HG02852 (cell line): Measurements from ENCODE around the gene TM9SF3.
"Not testable (repeated sequence)": the region's sequence is repeated elsewhere in the genome, so short reads cannot be mapped to it uniquely, and the experiment has no call there.

Source experiments
- ATAC-seq: cut with Tn5 transposase; IDR thresholded peaks from one replicate; pipeline ENCODE4 v1.9.1; 2021; ENCODE audit warnings: mild to moderate bottlenecking, moderate library complexity; ENCODE audit not compliant: unreplicated experiment

The TM9SF3 gene

DNA sequence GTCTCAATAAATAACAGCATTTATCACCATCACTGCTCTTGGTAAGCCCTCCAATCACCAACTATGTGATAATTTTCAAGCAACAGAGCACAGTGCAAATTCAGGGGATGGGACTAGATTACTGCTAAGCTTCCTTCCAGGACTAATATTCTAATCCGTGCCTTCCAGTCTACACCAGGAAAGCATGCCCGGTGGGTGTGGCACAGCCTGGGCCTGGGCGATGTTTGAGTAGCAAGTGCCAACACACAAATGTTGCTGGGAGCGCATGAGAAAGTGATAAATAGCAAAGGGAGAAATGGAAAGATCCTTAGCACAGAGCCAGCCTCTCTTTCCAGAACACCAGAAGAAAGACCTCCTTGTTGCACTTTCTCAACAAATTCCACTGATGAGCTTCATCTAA is 13.5 kb upstream of the TM9SF3 start:
- ATAC-seq: no peak

DNA sequence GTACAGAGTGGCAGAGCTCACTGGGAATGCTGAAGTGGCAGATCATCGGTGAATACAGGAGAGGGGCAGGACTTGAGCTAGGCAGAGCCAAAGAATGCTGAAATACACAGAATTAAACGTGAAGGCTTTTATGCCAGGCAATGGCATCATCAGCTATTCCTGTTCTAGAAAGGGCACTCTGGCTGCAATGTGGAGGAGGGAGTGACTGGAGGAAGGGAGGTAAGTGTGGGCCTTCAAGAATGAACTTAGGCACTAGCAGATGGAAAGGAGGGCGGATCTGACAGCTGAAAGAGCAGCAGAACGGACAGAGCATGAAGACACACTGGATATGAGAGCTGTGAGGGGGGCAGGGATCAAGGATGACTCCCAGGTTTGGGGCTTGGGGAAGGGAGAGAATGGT is 12.0 kb upstream of the TM9SF3 start:
- no peak for ATAC-seq

DNA sequence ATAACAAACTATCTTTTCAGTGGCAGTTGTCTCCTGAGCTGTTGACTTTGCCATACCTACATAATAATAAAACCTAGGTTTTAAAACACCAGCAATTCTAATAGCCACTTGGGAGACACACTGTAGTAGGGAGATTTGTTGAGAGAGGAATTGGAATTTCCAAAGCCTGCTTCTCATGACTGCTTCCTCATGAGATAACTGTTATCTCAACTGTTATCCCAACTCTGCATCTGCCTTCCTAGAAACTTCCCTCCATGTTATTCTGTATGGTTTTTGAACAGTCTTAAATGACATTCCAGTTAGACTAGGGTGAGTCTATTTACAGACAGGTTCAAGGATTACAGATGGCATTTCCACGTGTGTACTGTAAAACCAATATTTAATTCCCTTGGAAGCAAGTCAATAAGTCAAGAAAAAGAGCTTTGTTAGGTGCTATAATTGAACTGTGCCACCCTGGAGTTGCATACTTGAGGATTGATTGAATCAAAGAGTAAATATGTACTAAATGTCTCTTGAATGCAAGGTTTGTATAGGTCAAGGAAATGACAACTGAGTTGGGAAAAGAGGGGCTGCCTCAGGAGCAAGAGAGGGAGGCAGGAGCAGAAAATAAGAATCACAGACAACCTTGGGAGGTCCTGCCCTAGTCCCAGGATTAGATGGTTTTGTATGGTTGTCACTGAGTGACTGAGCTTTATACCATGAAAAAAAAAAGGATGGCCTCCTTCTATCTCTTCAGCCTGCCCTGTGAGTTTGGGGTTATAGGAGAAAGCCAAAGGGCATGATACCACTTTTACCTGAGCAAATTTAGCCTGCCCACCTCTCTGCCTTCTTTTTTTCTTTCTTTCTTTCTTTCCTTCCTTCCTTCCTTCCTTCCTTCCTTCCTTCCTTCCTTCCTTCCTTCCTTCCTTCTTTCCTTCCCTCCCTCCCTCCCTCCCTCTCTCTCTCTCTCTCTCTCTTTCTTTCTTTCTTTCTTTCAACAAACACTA is 9.9 kb upstream of the TM9SF3 start:
- ATAC-seq: no peak

DNA sequence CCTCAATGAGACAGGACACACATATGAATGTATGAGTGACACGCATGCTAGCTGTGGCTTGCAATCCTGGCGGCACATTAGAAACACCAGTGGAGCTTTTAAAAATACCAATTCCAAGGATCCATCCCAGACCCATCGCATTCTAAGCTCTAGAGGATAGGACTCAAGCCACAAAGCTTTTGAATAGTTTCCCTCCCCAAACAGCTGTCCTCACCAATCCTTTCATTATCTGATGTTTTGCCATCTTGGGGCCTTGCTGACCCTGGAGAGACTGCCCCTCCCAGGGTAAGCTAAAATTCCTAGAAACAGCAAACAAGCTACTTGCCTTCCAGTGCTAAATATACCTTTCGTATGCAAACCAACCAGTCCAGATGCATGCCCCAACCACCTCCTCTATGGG is 8.9 kb upstream of the TM9SF3 start:
- ATAC-seq: no peak

DNA sequence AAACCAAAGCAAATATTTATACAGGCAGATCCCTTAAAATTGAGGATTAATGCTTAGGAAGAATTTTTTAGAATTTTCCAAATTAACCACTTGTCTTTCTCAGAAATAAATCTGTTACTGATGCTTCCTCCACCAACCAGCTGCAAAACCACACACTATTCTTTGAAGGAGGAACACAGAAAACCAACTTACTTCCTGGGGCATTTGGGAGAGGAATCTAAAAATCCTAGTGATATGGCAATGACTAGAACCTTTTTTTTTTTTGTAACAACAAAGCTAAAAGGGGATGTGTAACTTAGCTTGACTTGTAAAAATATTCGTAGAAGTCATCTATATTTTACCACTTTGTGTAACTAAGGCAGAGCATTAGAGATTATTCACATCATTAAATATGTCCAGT is 5.1 kb upstream of the TM9SF3 start:
- no peak for ATAC-seq

DNA sequence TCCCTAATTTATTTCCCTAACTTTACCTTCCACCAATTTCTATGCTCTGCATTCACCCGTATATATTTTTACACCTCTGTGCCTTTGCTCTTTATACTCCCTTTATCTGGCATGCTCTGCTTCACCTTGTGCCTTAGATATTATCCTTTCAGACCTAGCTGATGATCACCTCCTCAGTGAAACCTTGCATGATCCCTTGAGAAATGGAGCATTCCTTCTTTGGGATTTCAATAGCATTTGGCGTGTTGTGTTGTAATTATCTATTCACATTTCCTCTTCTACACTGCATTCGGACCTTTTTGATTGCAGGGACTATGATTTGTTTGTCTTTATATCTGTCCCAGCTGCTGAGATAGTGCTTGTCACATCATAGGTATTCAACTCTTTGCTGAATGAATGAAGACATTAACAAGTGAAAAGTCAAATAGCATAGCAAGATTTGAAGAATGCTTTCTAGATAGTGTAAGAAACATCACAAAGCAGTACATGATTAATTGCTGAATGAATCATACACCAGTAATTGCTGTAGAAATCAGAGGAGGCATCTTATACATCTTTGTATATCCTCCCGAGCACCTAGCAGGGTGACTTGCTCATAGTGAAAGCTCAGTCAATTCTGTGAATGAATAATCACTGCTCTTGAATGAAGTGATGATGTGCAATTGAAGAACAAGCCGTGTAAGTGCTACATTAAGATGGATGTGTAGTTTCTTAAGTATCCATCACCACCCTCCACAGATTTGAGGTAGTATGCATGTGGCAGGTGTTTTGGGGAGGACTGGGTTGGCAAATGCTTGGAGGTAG is 2.0 kb upstream of the TM9SF3 start:
- no peak for ATAC-seq

DNA sequence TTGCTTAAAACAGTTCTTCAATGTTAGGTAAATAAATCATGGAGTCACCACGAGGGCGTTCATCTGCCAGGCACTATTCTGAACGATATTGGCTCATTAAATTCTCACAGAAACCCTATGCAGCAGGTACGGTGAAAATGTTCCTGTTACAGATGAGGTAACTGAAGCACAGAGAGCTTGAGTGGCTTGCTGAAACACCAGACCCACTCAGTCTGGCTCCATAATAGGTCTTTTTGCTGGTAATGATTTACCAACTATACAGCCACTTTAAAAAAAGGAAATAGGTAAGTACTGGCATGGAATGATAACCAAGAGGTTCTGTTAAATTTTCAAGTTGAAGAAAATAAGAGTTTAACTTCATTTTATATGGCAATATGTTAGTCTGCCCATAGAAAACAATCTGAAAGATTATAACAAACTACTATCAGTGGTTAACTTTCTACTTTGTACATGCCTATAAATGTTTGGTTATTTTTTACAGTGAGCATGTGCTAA is 1.3 kb upstream of the TM9SF3 start:
- no peak for ATAC-seq

DNA sequence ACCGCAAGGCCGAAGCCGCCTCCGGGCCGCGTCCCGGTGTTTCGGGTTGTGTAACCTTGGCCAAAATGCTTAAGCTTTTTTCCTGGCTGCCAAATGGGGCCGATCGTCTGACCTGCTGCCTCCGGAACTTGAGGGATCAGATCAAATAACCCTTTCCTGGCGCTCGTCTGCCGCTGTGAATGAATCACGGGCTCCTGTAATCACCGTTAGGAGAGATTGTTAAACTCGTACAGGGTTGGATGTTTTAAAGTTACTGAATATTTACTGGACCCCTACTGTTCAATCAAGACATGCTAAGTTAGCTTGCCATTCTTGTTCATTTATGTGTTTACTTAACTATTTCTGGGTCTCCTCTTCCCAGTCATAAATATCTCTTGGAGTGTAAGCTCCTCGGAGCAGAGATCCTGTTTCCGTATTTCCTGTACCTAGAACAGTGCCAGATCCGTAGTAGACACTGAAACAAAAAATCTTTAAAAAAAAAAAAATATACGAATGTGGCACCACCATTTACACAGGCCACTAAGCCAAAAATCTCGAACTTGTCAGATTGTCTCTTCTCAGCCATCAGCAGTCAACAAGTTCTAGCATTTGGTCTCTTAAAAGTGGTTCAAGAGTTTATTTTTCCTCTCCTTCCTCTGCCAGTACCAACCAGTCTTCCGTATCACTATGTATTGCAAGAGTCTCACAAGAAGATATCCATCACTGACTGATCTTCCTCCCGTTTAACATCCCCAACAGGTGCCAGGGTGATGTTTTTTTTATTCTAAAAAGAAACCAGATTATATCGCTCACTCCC is 650 bp upstream of the TM9SF3 start:
- ATAC-seq: no peak

DNA sequence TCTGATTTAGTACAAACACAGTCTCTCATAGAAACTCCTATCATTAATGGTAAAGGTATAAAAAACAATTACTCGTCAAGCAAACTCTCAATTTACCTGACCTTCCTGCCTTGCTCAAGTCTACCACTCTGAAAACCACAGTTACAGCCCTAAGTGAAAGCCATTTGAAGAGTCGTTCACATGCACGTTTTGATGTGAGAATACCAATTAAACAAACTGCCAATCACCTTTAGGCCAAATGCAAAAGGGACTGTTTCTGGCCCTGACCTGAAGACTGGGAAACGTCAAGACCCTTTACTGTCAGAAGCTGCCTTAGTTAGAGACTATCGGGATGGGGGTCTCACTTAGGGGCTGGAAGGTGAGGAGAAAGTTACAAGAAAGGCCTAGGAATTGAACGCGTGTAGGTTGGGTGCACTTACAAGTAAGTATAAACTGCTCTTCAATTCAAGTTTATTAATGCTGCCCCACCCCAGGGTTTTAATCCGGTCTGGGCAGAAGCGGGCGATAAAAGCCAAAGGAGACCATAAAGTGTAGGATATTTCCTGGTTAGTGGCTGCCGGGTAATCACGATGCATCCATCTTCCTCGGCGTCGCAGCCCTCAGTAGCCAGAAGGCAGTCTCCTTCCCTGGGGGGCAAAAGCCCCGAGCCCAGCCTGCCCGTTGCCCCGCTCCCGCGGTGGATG is 935 bp downstream of the TM9SF3 start:
- peak; percentile 13 for ATAC-seq

DNA sequence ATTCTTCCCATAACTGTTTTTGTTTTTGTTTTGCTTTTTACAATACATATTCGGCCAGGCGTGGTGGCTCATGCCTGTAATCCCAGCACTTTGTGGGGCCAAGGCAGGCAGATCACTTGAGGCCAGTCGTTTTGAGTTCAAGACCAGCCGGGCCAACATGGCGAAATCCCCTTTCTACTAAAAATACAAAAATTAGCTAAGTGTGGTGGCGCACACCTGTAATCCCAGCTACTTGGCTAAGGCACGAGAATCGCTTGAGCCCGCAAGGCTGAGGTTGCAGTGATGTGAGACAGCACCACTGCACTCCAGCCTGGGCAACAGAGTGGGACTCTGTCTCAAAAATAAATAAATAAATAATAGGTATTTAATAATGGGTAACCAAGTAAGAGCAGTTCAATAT is 2.3 kb downstream of the TM9SF3 start:
- no peak for ATAC-seq

DNA sequence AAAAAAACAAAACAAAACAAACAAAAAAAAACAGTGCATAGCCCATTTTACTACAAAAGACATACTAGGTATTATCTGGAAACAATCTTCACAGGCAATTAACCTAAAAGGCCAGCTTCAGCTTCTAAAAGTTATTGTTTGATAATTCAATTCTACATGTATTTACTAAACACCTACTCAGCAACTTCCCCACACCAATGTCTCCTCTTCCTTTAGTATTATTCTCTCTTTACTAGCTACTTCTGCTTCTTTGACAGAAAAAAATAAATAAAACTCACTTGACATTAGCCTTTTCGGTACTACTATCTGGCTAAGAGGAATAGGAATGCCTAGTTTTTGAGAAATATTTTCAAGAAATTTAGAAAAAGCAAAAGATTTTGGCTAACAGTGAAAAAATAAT is 2.8 kb downstream of the TM9SF3 start:
- ATAC-seq: no peak

DNA sequence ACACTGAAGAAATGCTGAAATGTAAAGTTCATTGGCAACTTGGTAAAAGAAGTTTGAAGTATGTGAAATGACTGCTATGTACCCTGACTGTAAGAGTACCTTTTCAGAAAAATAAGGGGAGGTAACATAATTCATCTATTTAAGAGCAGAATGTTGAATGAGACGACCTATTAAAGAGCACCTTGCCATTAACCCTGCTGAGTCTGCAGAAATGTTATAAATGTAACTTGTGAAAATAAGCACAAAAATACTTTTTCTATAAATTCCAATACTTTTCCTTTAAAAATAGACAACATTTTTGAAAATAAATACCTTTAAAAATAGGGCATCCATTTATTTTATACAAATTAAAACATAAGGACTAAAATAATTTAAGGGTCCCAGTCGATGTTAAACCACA is 7.7 kb downstream of the TM9SF3 start:
- no peak for ATAC-seq

DNA sequence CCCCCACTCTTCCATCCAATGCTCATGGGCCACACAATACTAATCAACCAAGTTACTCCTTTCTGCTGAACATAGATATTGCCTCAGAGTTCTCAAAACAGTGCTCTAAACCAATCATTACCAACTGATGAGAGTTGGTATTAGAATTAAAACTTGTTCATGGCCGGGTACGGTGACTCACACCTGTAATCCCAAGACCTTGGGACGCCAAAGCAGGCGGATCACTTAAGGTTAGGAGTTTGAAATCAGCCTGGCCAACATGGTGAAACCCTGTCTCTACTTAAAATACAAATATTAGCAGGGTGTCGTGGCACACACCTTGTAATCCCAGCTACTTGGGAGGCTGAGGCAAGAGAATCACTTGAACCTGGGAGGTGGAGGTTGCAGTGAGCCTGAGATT is 8.2 kb downstream of the TM9SF3 start:
- no peak for ATAC-seq

DNA sequence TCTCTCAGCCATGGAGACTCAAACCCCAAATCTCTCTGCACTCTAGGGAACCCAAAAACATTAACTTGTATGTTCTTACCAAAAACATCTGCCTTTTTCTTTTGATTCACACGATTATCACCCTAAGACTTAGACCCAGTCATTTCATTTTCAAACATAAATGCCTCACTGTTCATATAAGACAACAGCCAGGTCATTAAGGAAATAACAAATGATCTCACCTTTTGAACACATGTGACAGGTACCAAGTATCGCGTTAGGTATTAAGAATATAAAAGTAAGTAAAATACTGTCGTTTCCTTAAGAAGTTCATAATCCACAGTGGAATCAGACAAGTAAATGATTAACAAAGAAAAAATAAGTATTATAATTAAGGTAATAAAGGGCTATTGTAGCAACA is 8.8 kb downstream of the TM9SF3 start:
- no peak for ATAC-seq

DNA sequence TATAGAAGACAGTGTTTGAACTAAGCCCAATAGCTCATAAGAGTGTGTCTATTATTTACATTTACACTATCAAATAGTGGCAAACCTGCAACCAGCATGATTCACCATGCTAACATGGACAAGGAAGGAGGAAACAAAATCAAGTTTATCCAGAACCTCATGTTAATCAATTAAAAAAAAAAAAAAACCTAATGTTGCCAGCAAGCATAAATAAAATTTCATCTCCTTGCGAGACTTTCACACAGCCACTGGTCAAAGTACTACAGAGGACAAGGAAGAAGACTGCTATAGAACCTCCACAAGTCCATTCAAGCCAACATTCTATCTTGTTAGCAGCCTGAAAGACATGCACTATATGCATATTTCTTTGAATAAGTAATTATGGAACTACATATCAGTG is 9.7 kb downstream of the TM9SF3 start:
- no peak for ATAC-seq

DNA sequence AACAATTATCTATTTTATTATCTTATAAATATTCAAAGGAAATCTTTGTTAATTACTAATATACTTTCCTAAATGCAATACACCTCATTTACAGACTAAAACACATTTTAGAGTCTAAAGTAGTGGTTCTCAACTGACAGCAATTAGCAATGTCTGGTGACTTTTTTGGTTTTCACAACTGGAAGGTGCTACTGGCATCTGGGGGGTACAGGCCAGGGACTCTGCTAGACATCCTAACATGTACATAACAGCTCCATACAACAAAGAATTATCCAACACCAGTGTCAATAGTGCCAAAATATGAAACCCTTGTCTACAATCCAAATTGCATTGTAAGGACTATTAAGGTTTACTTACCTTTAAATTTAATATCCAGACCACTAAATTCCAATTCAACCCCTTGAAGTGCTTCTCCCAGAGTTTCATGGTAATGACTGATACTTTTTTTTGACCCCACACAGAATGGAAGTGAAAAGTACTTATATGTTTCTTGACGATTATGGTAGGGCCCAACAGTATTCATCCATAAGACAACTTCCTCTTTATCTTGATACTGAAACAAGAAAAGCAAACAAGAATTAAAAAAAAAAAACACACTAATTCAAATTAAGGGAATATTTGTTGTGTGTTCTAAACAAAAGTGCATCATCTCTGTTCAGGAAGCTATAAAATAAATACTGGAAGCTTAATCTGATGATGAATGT is 10.4 kb downstream of the TM9SF3 start:
- no peak for ATAC-seq

DNA sequence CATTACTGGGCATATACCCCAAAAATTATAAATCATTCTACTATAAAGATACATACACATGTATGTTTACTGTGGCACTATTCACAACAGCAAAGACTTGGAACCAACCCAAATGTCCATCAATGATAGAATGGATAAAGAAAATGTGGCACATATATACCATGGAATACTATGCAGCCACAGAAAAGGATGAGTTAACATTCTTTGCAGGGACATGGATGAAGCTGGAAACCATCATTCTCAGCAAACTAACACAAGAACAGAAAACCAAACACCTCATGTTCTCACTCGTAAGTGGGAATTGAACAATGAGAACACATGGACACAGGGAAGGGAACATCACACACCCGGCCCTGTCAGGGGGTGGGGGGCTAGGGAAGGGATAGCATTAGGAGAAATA is 12.2 kb downstream of the TM9SF3 start:
- ATAC-seq: not testable (repeated sequence)

DNA sequence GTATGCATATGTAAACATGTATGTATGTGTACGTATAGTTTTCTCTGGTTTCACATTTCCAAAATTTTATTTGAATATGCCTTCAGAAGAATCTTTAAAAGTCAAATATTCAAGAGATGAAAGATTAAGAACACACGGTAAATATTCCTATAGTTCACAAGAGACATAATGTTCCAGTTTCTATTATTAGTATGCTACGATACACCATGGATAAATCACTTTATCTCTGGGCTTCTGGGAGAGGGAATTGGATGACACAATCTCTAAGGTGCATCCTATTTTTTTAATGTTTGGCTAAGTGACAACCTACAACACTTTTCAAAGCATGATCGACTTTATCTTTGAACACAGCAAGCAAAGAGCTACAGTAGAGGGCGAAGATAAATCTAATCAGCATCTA is 13.8 kb downstream of the TM9SF3 start:
- no peak for ATAC-seq

DNA sequence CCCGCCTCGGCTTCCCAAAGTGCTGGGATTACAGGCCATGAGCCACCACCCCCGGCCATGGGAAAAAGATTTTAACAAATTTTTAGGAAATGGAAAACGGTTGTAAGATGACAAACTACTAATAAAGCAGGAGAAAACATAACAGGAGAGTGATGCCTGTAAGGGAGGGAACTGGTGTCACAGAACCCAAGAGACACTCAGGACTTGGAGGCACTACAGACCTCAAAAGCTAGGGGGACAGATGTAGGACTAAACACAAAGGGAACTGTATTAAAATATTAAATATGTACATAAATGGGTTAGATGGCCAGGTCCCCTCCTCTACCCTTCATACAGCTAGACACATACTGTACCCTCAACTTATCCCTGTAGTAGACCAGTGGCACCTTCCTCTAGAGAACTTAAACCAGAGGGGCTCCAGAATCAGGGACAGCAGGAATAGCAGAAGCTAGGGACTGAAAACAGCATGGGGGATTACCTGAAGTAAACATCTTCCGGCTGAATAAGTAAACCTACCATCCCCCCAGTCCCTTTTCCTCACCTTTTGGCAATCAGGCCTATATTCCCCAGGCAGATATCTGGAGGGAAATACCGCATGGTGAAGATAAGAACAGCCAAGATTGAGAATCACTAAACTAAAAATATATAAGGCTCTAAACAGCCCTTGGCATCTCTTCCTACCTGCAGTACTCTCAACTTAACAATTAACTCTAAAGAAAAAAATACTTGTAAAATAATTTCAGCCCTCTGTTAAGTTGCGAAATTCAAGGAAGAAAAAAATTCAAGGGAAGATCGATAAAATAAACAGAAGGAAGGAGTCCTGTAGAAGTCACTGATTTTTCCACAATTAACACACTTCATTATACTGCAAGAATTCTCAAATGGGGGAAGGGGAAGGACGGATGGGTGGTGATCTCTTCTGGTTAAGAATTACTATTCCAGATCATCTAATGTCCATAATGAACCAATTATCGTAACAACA is 15.5 kb downstream of the TM9SF3 start:
- ATAC-seq: no peak
